GM23338 (cell line): ENCODE measurements around the gene LYZL1.

Experiments used
- CREB1 ChIP-seq: fragments of 250-450 bp; sonication (Bioruptor Pico); IDR thresholded peaks from 2 replicates; pipeline ENCODE4 v1.5.0; 2020; ENCODE audit warnings: low read depth, mild to moderate bottlenecking, moderate library complexity
- ETS1 ChIP-seq: IDR thresholded peaks from 2 replicates; pipeline ENCODE4 v1.6.1; 2016; ENCODE audit warnings: antibody characterized with exemption
- EZH2 ChIP-seq: fragments of 200-600 bp; sonication (generic); IDR thresholded peaks from one replicate; pipeline ENCODE4 v1.8.0; 2017; ENCODE audit warnings: antibody characterized with exemption, mild to moderate bottlenecking, low read depth; ENCODE audit not compliant: unreplicated experiment
- EZH2phosphoT487 ChIP-seq: fragments of 200-600 bp; sonication (generic); IDR thresholded peaks from one replicate; pipeline ENCODE4 v1.8.1; 2018; ENCODE audit warnings: antibody characterized with exemption; ENCODE audit not compliant: unreplicated experiment
- JUNB ChIP-seq: IDR thresholded peaks from one replicate; pipeline ENCODE4 v1.6.1; 2016; ENCODE audit warnings: antibody characterized with exemption; ENCODE audit not compliant: unreplicated experiment
- NANOG ChIP-seq: IDR thresholded peaks from 2 replicates; pipeline ENCODE4 v1.6.1; 2016; ENCODE audit warnings: antibody characterized with exemption, borderline replicate concordance
- POLR2AphosphoS5 ChIP-seq: IDR thresholded peaks from 2 replicates; pipeline ENCODE4 v1.6.1; 2016; ENCODE audit warnings: antibody characterized with exemption, low read depth
- STAT1 ChIP-seq: IDR thresholded peaks from one replicate; pipeline ENCODE4 v1.6.1; 2016; ENCODE audit warnings: antibody characterized with exemption; ENCODE audit not compliant: unreplicated experiment
- ZNF114 ChIP-seq: fragments of 250-450 bp; sonication (Bioruptor Pico); IDR thresholded peaks from 2 replicates; pipeline ENCODE4 v1.5.0; 2020; ENCODE audit warnings: mild to moderate bottlenecking, moderate library complexity
- ZNF331 ChIP-seq: fragments of 250-450 bp; sonication (Bioruptor Pico); IDR thresholded peaks from 2 replicates; pipeline ENCODE4 v1.5.0; 2020; ENCODE audit warnings: low read depth, mild to moderate bottlenecking, moderate library complexity
- TF ChIP-seq, protein P1 (sequence below), 2 experiments: fragments of 200-600 bp in 1 of 2; sonication (generic) in 1 of 2; conservative IDR thresholded peaks; 2 replicates each; pipeline versions ENCODE4 v1.5.1 to v1.6.1; 2016 to 2017; ENCODE audit warnings: antibody characterized with exemption in 2 of 2, low read depth in 2 of 2, mild to moderate bottlenecking in 2 of 2, moderate library complexity in 1 of 2
- TF ChIP-seq, protein P2 (sequence below): IDR thresholded peaks from one replicate; pipeline ENCODE4 v1.6.1; 2018; ENCODE audit warnings: antibody characterized with exemption; ENCODE audit not compliant: unreplicated experiment
- TF ChIP-seq, protein P3 (sequence below): fragments of 250-450 bp; sonication (Bioruptor Pico); IDR thresholded peaks from 2 replicates; pipeline ENCODE4 v1.5.0; 2020; ENCODE audit warnings: mild to moderate bottlenecking, moderate library complexity

- TF ChIP-seq, protein P1, sequence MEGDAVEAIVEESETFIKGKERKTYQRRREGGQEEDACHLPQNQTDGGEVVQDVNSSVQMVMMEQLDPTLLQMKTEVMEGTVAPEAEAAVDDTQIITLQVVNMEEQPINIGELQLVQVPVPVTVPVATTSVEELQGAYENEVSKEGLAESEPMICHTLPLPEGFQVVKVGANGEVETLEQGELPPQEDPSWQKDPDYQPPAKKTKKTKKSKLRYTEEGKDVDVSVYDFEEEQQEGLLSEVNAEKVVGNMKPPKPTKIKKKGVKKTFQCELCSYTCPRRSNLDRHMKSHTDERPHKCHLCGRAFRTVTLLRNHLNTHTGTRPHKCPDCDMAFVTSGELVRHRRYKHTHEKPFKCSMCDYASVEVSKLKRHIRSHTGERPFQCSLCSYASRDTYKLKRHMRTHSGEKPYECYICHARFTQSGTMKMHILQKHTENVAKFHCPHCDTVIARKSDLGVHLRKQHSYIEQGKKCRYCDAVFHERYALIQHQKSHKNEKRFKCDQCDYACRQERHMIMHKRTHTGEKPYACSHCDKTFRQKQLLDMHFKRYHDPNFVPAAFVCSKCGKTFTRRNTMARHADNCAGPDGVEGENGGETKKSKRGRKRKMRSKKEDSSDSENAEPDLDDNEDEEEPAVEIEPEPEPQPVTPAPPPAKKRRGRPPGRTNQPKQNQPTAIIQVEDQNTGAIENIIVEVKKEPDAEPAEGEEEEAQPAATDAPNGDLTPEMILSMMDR (conservative IDR thresholded peaks at IDR 0.05; ENCODE audit: low read depth in 2 of 2): no peak
- TF ChIP-seq STAT1 (no peak), POLR2AphosphoS5 (no peak), ZNF114 (CRISPR knock-in tag) (no peak), EZH2 (no peak), CREB1 (no peak), ZNF331 (no peak), ETS1 (no peak), EZH2phosphoT487 (no peak), NANOG (no peak), JUNB (no peak)
- TF ChIP-seq, protein P2, sequence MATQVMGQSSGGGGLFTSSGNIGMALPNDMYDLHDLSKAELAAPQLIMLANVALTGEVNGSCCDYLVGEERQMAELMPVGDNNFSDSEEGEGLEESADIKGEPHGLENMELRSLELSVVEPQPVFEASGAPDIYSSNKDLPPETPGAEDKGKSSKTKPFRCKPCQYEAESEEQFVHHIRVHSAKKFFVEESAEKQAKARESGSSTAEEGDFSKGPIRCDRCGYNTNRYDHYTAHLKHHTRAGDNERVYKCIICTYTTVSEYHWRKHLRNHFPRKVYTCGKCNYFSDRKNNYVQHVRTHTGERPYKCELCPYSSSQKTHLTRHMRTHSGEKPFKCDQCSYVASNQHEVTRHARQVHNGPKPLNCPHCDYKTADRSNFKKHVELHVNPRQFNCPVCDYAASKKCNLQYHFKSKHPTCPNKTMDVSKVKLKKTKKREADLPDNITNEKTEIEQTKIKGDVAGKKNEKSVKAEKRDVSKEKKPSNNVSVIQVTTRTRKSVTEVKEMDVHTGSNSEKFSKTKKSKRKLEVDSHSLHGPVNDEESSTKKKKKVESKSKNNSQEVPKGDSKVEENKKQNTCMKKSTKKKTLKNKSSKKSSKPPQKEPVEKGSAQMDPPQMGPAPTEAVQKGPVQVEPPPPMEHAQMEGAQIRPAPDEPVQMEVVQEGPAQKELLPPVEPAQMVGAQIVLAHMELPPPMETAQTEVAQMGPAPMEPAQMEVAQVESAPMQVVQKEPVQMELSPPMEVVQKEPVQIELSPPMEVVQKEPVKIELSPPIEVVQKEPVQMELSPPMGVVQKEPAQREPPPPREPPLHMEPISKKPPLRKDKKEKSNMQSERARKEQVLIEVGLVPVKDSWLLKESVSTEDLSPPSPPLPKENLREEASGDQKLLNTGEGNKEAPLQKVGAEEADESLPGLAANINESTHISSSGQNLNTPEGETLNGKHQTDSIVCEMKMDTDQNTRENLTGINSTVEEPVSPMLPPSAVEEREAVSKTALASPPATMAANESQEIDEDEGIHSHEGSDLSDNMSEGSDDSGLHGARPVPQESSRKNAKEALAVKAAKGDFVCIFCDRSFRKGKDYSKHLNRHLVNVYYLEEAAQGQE: no peak
- TF ChIP-seq, protein P3, sequence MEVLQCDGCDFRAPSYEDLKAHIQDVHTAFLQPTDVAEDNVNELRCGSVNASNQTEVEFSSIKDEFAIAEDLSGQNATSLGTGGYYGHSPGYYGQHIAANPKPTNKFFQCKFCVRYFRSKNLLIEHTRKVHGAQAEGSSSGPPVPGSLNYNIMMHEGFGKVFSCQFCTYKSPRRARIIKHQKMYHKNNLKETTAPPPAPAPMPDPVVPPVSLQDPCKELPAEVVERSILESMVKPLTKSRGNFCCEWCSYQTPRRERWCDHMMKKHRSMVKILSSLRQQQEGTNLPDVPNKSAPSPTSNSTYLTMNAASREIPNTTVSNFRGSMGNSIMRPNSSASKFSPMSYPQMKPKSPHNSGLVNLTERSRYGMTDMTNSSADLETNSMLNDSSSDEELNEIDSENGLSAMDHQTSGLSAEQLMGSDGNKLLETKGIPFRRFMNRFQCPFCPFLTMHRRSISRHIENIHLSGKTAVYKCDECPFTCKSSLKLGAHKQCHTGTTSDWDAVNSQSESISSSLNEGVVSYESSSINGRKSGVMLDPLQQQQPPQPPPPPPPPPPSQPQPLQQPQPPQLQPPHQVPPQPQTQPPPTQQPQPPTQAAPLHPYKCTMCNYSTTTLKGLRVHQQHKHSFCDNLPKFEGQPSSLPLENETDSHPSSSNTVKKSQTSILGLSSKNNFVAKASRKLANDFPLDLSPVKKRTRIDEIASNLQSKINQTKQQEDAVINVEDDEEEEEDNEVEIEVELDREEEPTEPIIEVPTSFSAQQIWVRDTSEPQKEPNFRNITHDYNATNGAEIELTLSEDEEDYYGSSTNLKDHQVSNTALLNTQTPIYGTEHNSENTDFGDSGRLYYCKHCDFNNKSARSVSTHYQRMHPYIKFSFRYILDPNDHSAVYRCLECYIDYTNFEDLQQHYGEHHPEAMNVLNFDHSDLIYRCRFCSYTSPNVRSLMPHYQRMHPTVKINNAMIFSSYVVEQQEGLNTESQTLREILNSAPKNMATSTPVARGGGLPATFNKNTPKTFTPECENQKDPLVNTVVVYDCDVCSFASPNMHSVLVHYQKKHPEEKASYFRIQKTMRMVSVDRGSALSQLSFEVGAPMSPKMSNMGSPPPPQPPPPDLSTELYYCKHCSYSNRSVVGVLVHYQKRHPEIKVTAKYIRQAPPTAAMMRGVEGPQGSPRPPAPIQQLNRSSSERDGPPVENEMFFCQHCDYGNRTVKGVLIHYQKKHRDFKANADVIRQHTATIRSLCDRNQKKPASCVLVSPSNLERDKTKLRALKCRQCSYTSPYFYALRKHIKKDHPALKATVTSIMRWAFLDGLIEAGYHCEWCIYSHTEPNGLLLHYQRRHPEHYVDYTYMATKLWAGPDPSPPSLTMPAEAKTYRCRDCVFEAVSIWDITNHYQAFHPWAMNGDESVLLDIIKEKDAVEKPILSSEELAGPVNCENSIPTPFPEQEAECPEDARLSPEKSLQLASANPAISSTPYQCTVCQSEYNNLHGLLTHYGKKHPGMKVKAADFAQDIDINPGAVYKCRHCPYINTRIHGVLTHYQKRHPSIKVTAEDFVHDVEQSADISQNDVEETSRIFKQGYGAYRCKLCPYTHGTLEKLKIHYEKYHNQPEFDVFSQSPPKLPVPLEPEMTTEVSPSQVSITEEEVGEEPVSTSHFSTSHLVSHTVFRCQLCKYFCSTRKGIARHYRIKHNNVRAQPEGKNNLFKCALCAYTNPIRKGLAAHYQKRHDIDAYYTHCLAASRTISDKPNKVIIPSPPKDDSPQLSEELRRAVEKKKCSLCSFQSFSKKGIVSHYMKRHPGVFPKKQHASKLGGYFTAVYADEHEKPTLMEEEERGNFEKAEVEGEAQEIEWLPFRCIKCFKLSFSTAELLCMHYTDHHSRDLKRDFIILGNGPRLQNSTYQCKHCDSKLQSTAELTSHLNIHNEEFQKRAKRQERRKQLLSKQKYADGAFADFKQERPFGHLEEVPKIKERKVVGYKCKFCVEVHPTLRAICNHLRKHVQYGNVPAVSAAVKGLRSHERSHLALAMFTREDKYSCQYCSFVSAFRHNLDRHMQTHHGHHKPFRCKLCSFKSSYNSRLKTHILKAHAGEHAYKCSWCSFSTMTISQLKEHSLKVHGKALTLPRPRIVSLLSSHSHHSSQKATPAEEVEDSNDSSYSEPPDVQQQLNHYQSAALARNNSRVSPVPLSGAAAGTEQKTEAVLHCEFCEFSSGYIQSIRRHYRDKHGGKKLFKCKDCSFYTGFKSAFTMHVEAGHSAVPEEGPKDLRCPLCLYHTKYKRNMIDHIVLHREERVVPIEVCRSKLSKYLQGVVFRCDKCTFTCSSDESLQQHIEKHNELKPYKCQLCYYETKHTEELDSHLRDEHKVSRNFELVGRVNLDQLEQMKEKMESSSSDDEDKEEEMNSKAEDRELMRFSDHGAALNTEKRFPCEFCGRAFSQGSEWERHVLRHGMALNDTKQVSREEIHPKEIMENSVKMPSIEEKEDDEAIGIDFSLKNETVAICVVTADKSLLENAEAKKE (CRISPR knock-in tag): no peak
Measured at GRCh38 chr10:29304995-29305335, 16.1 kb downstream of the LYZL1 start.
